ENCODE results near the gene RAPH1.

Gene RAPH1

DNA sequence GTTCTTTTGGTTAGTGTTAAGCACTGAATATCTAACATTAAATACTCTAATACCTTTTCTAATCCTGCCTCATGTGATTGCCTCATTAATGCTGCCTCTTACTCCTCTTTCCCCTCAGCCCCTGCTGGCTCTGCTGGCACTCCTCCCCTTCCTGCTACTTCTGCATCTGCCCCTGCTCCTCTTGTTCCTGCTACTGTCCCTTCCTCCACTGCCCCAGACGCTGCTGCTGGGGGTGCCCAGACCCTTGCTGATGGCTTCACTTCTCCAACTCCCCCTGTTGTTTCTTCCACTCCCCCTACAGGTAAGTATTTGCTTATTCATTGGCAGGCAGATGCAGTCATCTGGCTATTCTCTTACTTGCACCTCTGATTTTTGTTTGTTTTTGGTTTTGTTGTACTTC lies 138.4 kb downstream of the RAPH1 start:
- peak; percentile 20; the same call in 1 of the 2 replicates for TF ChIP-seq ZNF341 (tag by site-specific recombination; IDR thresholded peaks at IDR 0.05; ENCODE audit: low read depth)
- TF ChIP-seq ZNF792 (tag by site-specific recombination; IDR thresholded peaks at IDR 0.05) = no peak
- peak; percentile 34; the same call in 1 of the 2 replicates for TF ChIP-seq CTCF (tag by site-specific recombination; IDR thresholded peaks at IDR 0.05)
- no peak for TF ChIP-seq ZNF19 (tag by site-specific recombination; IDR thresholded peaks at IDR 0.05; ENCODE audit: low read depth)
- no peak for TF ChIP-seq ZNF221 (tag by site-specific recombination; IDR thresholded peaks at IDR 0.05; ENCODE audit: borderline replicate concordance)
- no peak for TF ChIP-seq ZNF155 (tag by site-specific recombination; IDR thresholded peaks at IDR 0.05)
- no peak for TF ChIP-seq ZNF560 (tag by site-specific recombination; IDR thresholded peaks at IDR 0.05; ENCODE audit: borderline replicate concordance)
- TF ChIP-seq, protein P1, sequence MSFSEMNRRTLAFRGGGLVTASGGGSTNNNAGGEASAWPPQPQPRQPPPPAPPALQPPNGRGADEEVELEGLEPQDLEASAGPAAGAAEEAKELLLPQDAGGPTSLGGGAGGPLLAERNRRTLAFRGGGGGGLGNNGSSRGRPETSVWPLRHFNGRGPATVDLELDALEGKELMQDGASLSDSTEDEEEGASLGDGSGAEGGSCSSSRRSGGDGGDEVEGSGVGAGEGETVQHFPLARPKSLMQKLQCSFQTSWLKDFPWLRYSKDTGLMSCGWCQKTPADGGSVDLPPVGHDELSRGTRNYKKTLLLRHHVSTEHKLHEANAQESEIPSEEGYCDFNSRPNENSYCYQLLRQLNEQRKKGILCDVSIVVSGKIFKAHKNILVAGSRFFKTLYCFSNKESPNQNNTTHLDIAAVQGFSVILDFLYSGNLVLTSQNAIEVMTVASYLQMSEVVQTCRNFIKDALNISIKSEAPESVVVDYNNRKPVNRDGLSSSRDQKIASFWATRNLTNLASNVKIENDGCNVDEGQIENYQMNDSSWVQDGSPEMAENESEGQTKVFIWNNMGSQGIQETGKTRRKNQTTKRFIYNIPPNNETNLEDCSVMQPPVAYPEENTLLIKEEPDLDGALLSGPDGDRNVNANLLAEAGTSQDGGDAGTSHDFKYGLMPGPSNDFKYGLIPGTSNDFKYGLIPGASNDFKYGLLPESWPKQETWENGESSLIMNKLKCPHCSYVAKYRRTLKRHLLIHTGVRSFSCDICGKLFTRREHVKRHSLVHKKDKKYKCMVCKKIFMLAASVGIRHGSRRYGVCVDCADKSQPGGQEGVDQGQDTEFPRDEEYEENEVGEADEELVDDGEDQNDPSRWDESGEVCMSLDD (tag by site-specific recombination; IDR thresholded peaks at IDR 0.05) = no peak
- TF ChIP-seq ZBTB1 (tag by site-specific recombination; IDR thresholded peaks at IDR 0.05) = no peak
- no peak for TF ChIP-seq ZNF274 (IDR thresholded peaks at IDR 0.05; ENCODE audit: low read length)
- TF ChIP-seq ZNF274 (tag by site-specific recombination; IDR thresholded peaks at IDR 0.05; ENCODE audit: borderline replicate concordance) = no peak
- TF ChIP-seq ZNF670 (tag by site-specific recombination; IDR thresholded peaks at IDR 0.05; ENCODE audit: low read depth) = no peak
- no peak for TF ChIP-seq SETDB1 (IDR thresholded peaks at IDR 0.05; ENCODE audit: insufficient read length, low read length)
- no peak for TF ChIP-seq HOXC10 (CRISPR knock-in tag; IDR thresholded peaks at IDR 0.05)
- POLR2A ChIA-PET = no interaction called here
- peaks cover 17 to 34% of the 10 kb centered on the region in 2 experiments for H3K36me3 ChIP-seq (ENCODE audit: control insufficient read depth in 2 of 2, insufficient read depth in 1 of 2, low read length in 2 of 2)
- no peaks in the 10 kb centered on the region for H3K9me3 ChIP-seq (ENCODE audit: control insufficient read depth, insufficient read depth, low read depth, low read length)
- no peak overlapping the region for H3K27ac ChIP-seq (ENCODE audit: extremely low read depth, low read depth, low read length)
- H3K4me3 ChIP-seq (ENCODE audit: low read depth, low read length) = no peak overlapping the region
- H3K4me1 ChIP-seq (ENCODE audit: control insufficient read depth, insufficient read depth, low read length) = no peaks in the 10 kb centered on the region
- CTCF ChIA-PET = interaction anchor here (0.7 to 0.9 kb wide), 4 partner anchors 23 to 50 kb away, joined by 4 to 5 read pairs (median 5); no protein-coding TSS in a partner anchor

- TF ChIP-seq ZNF335 (tag by site-specific recombination; conservative IDR thresholded peaks at IDR 0.05) (no peak), ZNF248 (tag by site-specific recombination; IDR thresholded peaks at IDR 0.05) (no peak), OSR2 (tag by site-specific recombination; IDR thresholded peaks at IDR 0.05) (no peak), ZSCAN16 (tag by site-specific recombination; IDR thresholded peaks at IDR 0.05) (no peak)
- TF ChIP-seq, protein P1 (tag by site-specific recombination; IDR thresholded peaks at IDR 0.05) = no peak
- Histone ChIP-seq H3K4me1 (ENCODE audit: control insufficient read depth, insufficient read depth, low read length) (no peaks in the 10 kb centered on the region), H3K27ac (ENCODE audit: extremely low read depth, low read depth, low read length) (no peak overlapping the region), H3K36me3 (ENCODE audit: control insufficient read depth in 2 of 2, insufficient read depth in 1 of 2, low read length in 2 of 2) (peaks cover 17 to 37% of the 10 kb centered on the region in 2 experiments), H3K4me3 (ENCODE audit: low read depth, low read length) (no peak overlapping the region), H3K9me3 (ENCODE audit: control insufficient read depth, insufficient read depth, low read depth, low read length) (no peaks in the 10 kb centered on the region)
- CTCF ChIA-PET = no interaction called here
- POLR2A ChIA-PET = no interaction called here
These were observed 139.2 kb downstream of the RAPH1 start for GRCh38 chr2:203395858-203396257.

All from HEK293 (cell line).